ENCODE measurements around the gene KRTAP3-3.
"Not testable (repeated sequence)": the region's sequence is repeated elsewhere in the genome, so short reads cannot be mapped to it uniquely, and the experiment has no call there.

Gene KRTAP3-3

DNA sequence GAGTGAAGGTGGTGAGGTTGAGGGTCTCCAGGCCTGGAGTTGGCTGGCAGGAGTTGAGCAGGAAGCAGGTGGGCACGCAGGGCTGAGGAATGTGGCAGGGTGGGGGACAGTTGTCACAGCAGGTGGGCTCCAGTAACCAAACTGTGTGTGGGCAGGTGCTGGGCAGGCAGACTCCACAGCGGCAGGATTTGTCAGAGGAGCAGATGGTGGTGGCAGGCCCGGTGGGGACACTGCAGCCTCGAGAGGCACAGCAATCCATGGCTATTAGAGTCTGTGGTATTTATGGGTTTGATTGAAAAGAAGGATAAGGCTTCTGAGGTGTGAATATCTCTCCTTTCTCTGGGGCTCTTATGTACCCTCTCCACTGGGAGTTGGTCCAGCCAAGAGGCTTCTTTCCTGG lies at the start of gene KRTAP3-3:
KRTAP3-3 (minus strand) TSS at position 326 of the 400 bp plus-strand sequence; CDS start at position 259, 67 bp downstream.
- H3K36me3 Mint-ChIP-seq, result no peaks in the 10 kb centered on the region
- no peak within 1 kb of the TSS for H3K4me3 Mint-ChIP-seq
- no peaks in the 10 kb centered on the region for H3K4me1 Mint-ChIP-seq
- peaks cover 19% of the 10 kb centered on the region for H3K27me3 Mint-ChIP-seq
- no peak within 1 kb of the TSS for H3K27ac Mint-ChIP-seq
- no peaks in the 10 kb centered on the region for H3K9me3 Mint-ChIP-seq

- Mint-ChIP-seq H3K4me1 (peaks cover 3% of the 10 kb centered on the region), H3K36me3 (peaks cover 1% of the 10 kb centered on the region), H3K27me3 (peaks cover 4% of the 10 kb centered on the region), H3K27ac (no peak overlapping the region), H3K9me3 (peaks cover 6% of the 10 kb centered on the region), H3K4me3 (no peak overlapping the region)
Observed at GRCh38 chr17:41042953-41043352, 49.0 kb upstream of the KRTAP3-3 start.

- not testable (repeated sequence) for H3K4me3 Mint-ChIP-seq, H3K27me3 Mint-ChIP-seq, H3K9me3 Mint-ChIP-seq, H3K4me1 Mint-ChIP-seq, H3K27ac Mint-ChIP-seq, H3K36me3 Mint-ChIP-seq
Observed at GRCh38 chr17:41040783-41041571, 47.0 kb upstream of the KRTAP3-3 start, which contains the start of gene KRTAP1-1. Gene KRTAP1-1, minus strand, starts transcription at chr17:41041450. Its CDS starts 53 bp downstream, at chr17:41041397.

- H3K4me1 Mint-ChIP-seq, result no peaks in the 10 kb centered on the region
- H3K9me3 Mint-ChIP-seq, result no peaks in the 10 kb centered on the region
- peaks cover 1% of the 10 kb centered on the region for H3K36me3 Mint-ChIP-seq
- no peak overlapping the region for H3K4me3 Mint-ChIP-seq
- H3K27ac Mint-ChIP-seq, result no peak overlapping the region
- H3K27me3 Mint-ChIP-seq, result no peaks in the 10 kb centered on the region
Observed at GRCh38 chr17:41037853-41038350, 43.9 kb upstream of the KRTAP3-3 start.

GRCh38 chr17:41034346-41034935 lies 40.5 kb upstream of the KRTAP3-3 start, which contains the start of gene KRTAP1-3:
Gene KRTAP1-3, minus strand, starts transcription at chr17:41034874. Its CDS starts 53 bp downstream, at chr17:41034821.
- H3K4me1 Mint-ChIP-seq, H3K27ac Mint-ChIP-seq, H3K4me3 Mint-ChIP-seq, H3K36me3 Mint-ChIP-seq, H3K27me3 Mint-ChIP-seq, H3K9me3 Mint-ChIP-seq: not testable (repeated sequence)

DNA sequence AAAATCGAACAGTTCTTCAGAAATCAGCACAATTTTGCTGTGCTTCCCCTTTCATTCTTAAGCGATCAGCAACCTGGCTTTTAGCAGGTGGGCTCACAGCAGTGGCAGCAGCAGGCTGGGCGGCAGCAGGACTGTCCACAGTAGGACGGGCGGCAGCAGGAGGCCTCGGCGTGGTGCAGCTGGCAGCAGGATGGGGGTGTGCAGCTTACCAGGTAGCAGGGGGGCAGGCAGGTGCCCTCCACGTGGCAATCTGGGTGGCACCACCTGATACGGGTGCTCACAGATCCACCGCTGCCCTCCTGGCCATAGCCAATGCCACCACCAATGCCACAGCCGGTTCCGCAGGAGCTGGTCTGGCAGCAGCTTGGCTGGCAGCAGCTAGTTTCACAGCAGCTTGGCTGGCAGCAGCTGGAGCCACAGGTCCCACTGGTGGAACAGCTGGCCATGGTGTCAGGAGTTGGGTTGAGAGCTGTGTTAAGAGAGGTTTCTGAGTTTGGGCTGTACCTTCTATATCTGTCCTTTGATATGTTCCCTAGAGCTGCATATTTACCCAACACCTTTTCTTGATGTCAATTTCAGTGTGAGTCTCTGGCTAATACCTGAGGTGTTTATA lies 35.8 kb upstream of the KRTAP3-3 start, which contains the start of gene KRTAP1-4:
KRTAP1-4 (minus strand) TSS at position 563 of the 613 bp plus-strand sequence; CDS start at position 446, 117 bp downstream.
- Mint-ChIP-seq H3K27ac (no peak within 1 kb of the TSS), H3K4me1 (no peaks in the 10 kb centered on the region), H3K36me3 (no peaks in the 10 kb centered on the region), H3K27me3 (peaks cover 15% of the 10 kb centered on the region), H3K4me3 (no peak within 1 kb of the TSS), H3K9me3 (no peaks in the 10 kb centered on the region)

DNA sequence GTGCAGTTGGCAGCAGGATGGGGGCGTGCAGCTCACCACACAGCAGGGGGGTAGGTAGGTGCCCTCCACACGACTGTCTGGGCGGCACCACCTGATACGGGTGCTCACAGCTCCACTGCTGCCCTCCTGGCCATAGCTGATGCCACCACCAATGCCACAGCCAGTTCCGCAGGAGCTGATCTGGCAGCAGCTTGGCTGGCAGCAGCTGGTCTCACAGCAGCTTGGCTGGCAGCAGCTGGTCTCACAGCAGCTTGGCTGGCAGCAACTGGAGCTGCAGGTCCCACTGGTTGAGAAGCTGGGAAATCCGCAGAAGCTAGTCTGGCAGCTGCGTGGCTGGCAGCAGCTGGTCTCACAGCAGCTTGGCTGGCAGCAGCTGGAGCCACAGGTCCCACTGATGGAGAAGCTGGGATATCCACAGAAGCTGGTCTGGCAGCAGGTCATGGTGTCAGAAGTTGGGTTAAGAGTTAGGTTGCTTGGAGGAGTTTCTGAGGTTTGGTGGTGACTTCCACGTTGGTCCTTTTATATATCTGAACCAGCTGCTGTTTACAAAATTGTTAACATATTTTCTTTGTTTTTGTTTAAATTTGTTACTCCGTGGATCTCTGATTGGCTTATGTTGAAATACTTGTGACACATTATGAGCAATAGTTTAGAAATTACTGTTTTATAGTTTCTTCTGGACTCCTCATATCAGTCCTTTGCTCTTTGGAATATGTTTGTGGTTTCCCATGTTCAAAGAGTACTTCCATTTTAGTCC lies 32.9 kb upstream of the KRTAP3-3 start, which contains the start of gene KRTAP1-5:
KRTAP1-5 (minus strand) TSS at position 494 of the 757 bp plus-strand sequence; CDS start at position 441, 53 bp downstream.
- H3K4me3 Mint-ChIP-seq, result no peak within 1 kb of the TSS
- no peaks in the 10 kb centered on the region for H3K4me1 Mint-ChIP-seq
- H3K9me3 Mint-ChIP-seq, result no peaks in the 10 kb centered on the region
- no peak within 1 kb of the TSS for H3K27ac Mint-ChIP-seq
- H3K36me3 Mint-ChIP-seq, result no peaks in the 10 kb centered on the region
- H3K27me3 Mint-ChIP-seq, result peaks cover 12% of the 10 kb centered on the region

DNA sequence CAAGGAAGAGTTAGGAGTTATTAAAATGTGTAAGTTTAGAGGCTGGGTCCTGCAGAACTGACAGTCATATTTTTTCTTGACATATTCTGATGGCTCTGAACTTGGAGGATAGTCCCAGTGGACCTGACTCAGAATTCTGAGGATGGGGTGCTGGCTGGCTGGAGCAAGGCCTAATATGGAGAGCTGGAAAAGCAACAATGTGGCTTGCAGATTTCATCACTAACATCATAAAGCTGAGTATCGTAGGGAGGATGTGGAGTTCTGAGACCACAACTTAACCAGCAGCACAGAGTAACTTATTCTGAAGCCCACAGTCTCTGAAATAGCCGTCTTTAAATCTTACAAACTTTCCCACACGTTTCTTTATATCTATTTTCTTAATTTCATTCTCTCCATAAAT lies 30.7 kb upstream of the KRTAP3-3 start:
- H3K4me1 Mint-ChIP-seq, result no peaks in the 10 kb centered on the region
- no peaks in the 10 kb centered on the region for H3K36me3 Mint-ChIP-seq
- no peak overlapping the region for H3K27ac Mint-ChIP-seq
- H3K9me3 Mint-ChIP-seq, result no peaks in the 10 kb centered on the region
- H3K27me3 Mint-ChIP-seq, result peaks cover 8% of the 10 kb centered on the region
- H3K4me3 Mint-ChIP-seq, result no peak overlapping the region

- no peak overlapping the region for H3K4me3 Mint-ChIP-seq
- no peaks in the 10 kb centered on the region for H3K4me1 Mint-ChIP-seq
- H3K36me3 Mint-ChIP-seq, result no peaks in the 10 kb centered on the region
- peaks cover 1% of the 10 kb centered on the region for H3K27me3 Mint-ChIP-seq
- no peak overlapping the region for H3K27ac Mint-ChIP-seq
- no peaks in the 10 kb centered on the region for H3K9me3 Mint-ChIP-seq
Observed at GRCh38 chr17:41020336-41020735, 26.4 kb upstream of the KRTAP3-3 start.

DNA sequence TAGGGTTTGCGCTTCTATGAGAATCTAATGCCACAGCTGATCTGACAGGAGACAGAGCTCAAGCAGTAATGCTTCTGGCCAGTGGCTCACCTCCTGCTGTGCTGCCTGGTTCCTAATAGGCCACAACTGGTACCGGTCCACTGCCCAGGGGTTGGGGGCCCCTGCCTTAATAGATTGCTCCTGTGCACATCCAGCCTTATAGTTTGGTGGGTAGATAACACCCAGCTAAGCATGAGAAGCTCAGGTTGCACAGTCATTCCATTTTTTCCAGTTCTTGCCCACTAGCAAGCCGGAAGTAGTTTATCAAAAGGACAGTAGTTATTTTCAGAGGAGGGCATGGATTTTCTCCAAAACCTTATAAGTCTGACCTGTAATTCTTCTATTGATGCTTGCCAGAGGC lies 25.5 kb upstream of the KRTAP3-3 start:
- H3K4me1 Mint-ChIP-seq, result no peaks in the 10 kb centered on the region
- peaks cover 3% of the 10 kb centered on the region for H3K27me3 Mint-ChIP-seq
- no peaks in the 10 kb centered on the region for H3K9me3 Mint-ChIP-seq
- no peaks in the 10 kb centered on the region for H3K36me3 Mint-ChIP-seq
- H3K27ac Mint-ChIP-seq, result no peak overlapping the region
- H3K4me3 Mint-ChIP-seq, result no peak overlapping the region

DNA sequence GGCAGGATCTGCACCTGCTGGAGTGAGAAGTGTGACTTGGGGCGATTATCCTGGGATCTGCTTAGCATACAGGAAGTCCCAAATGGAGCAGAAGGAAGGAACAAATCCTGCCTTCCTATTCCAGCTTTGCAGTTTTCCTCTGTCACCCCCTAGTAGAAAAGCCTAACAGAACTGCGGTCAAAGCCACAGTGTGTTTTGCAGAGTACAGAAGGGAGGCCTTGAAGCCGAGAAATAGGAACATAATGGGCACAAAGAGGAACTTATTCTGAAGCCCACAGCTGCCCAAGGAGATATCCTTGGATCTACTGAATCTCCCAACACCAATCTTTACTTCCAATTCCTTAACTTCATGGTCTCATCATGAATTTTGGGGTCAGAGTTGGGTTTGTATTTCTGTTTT lies 24.6 kb upstream of the KRTAP3-3 start:
- no peaks in the 10 kb centered on the region for H3K4me1 Mint-ChIP-seq
- peaks cover 2% of the 10 kb centered on the region for H3K27me3 Mint-ChIP-seq
- H3K9me3 Mint-ChIP-seq, result no peaks in the 10 kb centered on the region
- no peaks in the 10 kb centered on the region for H3K36me3 Mint-ChIP-seq
- H3K4me3 Mint-ChIP-seq, result no peak overlapping the region
- no peak overlapping the region for H3K27ac Mint-ChIP-seq

GRCh38 chr17:41016578-41017215 lies 22.7 kb upstream of the KRTAP3-3 start:
- H3K9me3 Mint-ChIP-seq, result no peaks in the 10 kb centered on the region
- H3K36me3 Mint-ChIP-seq, result no peaks in the 10 kb centered on the region
- H3K4me1 Mint-ChIP-seq, result no peaks in the 10 kb centered on the region
- no peak overlapping the region for H3K27ac Mint-ChIP-seq
- H3K27me3 Mint-ChIP-seq, result peaks cover 2% of the 10 kb centered on the region
- H3K4me3 Mint-ChIP-seq, result no peak overlapping the region

DNA sequence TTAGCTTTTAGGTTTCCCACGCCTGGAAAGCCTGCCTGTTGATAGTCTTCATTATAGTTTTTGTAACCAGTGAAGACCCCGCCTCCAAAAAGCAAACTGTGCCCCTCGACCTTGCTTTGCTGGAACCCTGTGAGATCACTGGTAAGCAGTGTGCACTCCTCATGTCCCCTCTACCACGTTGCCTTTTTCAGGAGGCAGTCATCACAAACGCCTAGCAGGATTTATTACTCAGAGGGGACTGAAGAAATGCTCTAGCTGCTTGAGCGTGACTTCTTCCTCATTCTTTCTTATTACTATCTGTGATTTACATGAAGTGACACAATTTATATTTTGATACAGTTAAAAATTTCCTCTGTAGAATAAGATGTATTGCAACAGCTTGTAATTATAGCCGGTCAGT lies 21.5 kb upstream of the KRTAP3-3 start:
- no peaks in the 10 kb centered on the region for H3K4me1 Mint-ChIP-seq
- H3K9me3 Mint-ChIP-seq, result no peaks in the 10 kb centered on the region
- H3K27ac Mint-ChIP-seq, result no peak overlapping the region
- H3K4me3 Mint-ChIP-seq, result no peak overlapping the region
- peaks cover 2% of the 10 kb centered on the region for H3K27me3 Mint-ChIP-seq
- no peaks in the 10 kb centered on the region for H3K36me3 Mint-ChIP-seq

DNA sequence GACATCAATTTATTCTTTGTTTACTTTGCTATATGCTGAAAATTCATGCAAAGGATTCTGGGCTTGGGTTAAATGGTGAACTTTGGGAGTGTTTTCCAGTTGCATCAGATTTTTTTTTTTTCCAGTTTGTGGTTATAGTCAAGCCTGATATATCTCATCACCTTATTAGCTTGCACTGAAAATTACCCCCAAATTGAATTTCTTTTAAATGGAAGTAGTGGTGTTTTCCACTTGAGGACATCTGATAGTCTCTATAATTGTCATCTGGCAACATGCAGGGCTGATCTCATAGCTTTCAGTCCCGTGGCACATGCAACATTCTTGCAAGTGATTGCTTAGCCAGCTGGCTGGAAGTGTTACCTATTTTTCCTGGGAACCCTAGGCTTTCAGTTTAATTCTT lies 19.6 kb upstream of the KRTAP3-3 start:
- no peaks in the 10 kb centered on the region for H3K36me3 Mint-ChIP-seq
- H3K4me1 Mint-ChIP-seq, result no peaks in the 10 kb centered on the region
- peaks cover 2% of the 10 kb centered on the region for H3K27me3 Mint-ChIP-seq
- H3K27ac Mint-ChIP-seq, result no peak overlapping the region
- H3K4me3 Mint-ChIP-seq, result no peak overlapping the region
- no peaks in the 10 kb centered on the region for H3K9me3 Mint-ChIP-seq

DNA sequence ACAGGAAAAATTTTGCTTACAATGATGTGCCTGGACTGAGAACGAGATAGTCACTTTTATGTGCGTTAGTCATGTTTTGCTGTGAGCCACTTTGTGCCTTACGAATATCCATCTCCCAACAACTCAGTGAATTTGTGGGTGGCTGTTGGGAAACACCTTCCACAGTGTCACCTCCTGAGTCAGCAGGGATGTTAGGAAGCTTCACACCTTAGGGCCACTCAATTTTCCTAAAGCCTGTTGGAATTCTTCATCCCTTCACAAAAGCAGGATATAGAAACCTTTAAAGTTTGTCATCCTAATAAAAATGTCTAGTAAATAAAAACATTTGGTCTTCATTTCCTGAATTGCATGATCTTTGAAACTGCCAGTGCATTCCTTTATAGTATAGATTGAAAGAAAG lies 19.2 kb upstream of the KRTAP3-3 start:
- Mint-ChIP-seq H3K4me3 (no peak overlapping the region), H3K9me3 (no peaks in the 10 kb centered on the region)

More for the DNA sequence above, 19.2 kb upstream of the KRTAP3-3 start:
- Mint-ChIP-seq H3K27ac (no peak overlapping the region), H3K27me3 (peaks cover 2% of the 10 kb centered on the region), H3K36me3 (no peaks in the 10 kb centered on the region), H3K4me1 (no peaks in the 10 kb centered on the region)
